Activated T-helper 9 cell treated with anti-CD3 and anti-CD28 coated beads, Interleukin-2, amount 50 U/mL, for 16 hours (primary cell): ENCODE results near the gene CPEB2.

Experiments
- DNase-seq: peaks from one replicate; pipeline ENCODE4 v3.0.0-alpha.2; 2020; ENCODE audit warnings: low read depth

CPEB2 gene

DNA sequence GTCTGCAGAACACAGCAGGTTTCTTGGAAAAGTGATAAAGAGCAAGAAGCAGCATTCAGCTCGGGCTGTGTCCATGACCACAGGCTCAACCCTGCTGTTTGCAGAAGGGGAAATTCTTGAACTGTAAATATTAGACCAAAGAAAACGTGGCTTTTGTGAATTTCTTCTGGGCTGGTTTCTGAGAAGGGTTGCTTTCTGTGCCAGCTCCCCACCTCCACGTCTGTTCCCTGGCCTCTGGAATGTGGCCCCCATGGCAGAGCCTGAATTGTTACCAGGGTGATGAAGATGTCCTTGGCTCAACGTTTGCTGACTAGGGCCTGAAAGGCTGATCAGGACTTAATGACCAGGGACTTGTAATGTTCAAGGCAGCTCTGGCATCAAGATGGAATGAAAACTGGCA lies 116.0 kb downstream of the CPEB2 start:
- no peak for DNase-seq
